ENCODE results near the gene PALM2AKAP2.

DNA sequence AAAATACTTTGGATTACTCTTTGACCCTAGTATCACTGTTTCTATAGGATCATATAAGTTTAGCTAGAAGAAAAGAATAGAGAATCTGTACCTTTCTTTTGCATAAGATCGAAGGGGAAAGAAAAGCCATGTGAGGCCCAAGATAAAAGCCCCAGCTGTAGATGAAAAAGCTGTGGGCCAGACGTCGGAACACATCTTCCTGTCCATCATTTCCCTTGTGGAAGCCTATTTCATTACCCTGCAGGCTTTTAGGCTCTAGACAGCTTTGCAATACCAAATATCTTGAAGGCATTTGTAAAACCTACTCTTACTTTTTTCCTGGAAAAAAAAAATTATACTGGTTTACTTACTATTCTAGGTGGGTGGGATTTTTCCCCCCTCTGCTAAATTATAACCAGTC lies 10.0 kb downstream of the PALM2AKAP2 start:
- TF ChIP-seq POLR2A (IDR thresholded peaks at IDR 0.05) (no peak), POLR2AphosphoS5 (IDR thresholded peaks at IDR 0.05) (no peak)
- TF ChIP-seq, protein P1, sequence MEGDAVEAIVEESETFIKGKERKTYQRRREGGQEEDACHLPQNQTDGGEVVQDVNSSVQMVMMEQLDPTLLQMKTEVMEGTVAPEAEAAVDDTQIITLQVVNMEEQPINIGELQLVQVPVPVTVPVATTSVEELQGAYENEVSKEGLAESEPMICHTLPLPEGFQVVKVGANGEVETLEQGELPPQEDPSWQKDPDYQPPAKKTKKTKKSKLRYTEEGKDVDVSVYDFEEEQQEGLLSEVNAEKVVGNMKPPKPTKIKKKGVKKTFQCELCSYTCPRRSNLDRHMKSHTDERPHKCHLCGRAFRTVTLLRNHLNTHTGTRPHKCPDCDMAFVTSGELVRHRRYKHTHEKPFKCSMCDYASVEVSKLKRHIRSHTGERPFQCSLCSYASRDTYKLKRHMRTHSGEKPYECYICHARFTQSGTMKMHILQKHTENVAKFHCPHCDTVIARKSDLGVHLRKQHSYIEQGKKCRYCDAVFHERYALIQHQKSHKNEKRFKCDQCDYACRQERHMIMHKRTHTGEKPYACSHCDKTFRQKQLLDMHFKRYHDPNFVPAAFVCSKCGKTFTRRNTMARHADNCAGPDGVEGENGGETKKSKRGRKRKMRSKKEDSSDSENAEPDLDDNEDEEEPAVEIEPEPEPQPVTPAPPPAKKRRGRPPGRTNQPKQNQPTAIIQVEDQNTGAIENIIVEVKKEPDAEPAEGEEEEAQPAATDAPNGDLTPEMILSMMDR (IDR thresholded peaks at IDR 0.05), result no peak
